Activated T-helper 2 cell treated with anti-CD3 and anti-CD28 coated beads, Interferon-gamma antibody, Interleukin-2, Interleukin-4, amounts not matched to agents 10 μg/mL and 5 μg/mL and 100 μg/mL, durations not matched to agents 14 hours and 24 hours and 36 hours (primary cell): ENCODE measurements around the gene BCL11B. TPM values are rescaled to one million over a fixed set of nuclear protein-coding genes. Genes with fewer than 3 reads are reported as not detected.

Experiments
- DNase-seq: peaks from one replicate; pipeline ENCODE4 v3.0.0; 2021; ENCODE audit warnings: low spot score
- H3K27ac Mint-ChIP-seq: one replicate; pipeline ENCODE4 v1.8.0; 2021; ENCODE audit warnings: mixed read lengths
- H3K27me3 Mint-ChIP-seq: one replicate; pipeline ENCODE4 v1.8.0; 2021; ENCODE audit warnings: low read depth, mixed read lengths
- H3K36me3 Mint-ChIP-seq: one replicate; pipeline ENCODE4 v1.8.0; 2021; ENCODE audit warnings: low read depth, mixed read lengths
- H3K4me1 Mint-ChIP-seq: one replicate; pipeline ENCODE4 v1.8.0; 2021; ENCODE audit warnings: low read depth, mixed read lengths
- H3K4me3 Mint-ChIP-seq: one replicate; pipeline ENCODE4 v1.8.0; 2021; ENCODE audit warnings: low read depth, mild to moderate bottlenecking, moderate library complexity, mixed read lengths
- H3K9me3 Mint-ChIP-seq: one replicate; pipeline ENCODE4 v1.8.0; 2021; ENCODE audit warnings: mixed read lengths
- intact Hi-C: fragments of 100-400 bp; cut with micrococcal nuclease; formaldehyde crosslinking; loops from one replicate; pipeline ENCODE4 v1.15.1; 2023
- total RNA-seq: library from RNA; stranded (reverse); gene quantifications from 2 replicates; pipeline ENCODE4 v1.2.3, GENCODE V29; 2022

The BCL11B gene
- total RNA-seq, 1 donor from 2014 or later, result 34.1 TPM

DNA sequence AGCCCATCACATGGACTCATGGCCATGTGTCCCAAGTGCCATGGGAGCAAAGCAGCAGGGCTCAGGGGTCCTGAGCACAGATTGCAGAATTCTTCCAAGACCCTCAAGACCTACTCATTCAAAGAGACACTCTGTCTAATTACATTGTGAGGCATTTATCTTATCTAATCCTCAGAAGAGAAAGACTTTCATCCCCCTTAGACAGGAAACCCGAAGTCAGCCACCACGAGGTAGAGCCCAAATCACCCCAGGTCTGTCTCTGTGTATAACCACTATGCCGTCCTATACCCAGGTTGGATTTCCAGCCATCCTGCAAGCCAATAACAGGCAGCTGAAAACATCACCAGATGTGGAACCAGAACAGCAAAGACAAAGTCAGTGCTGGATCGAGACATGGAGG, 8.9 kb upstream of the BCL11B start:
- peaks cover 23% of the 10 kb centered on the region for H3K27me3 Mint-ChIP-seq
- no peak for DNase-seq
- H3K36me3 Mint-ChIP-seq, result no peaks in the 10 kb centered on the region
- no peak overlapping the region for H3K27ac Mint-ChIP-seq
- no peaks in the 10 kb centered on the region for H3K9me3 Mint-ChIP-seq
- no peak overlapping the region for H3K4me3 Mint-ChIP-seq
- peaks cover 20% of the 10 kb centered on the region for H3K4me1 Mint-ChIP-seq
- intact Hi-C loops, result no loop called here

- Mint-ChIP-seq H3K4me1 (peaks cover 20% of the 10 kb centered on the region), H3K27ac (no peak overlapping the region), H3K36me3 (no peaks in the 10 kb centered on the region), H3K27me3 (peaks cover 25% of the 10 kb centered on the region), H3K9me3 (no peaks in the 10 kb centered on the region), H3K4me3 (no peak overlapping the region)
- DNase-seq, result no peak
- intact Hi-C loops, result no loop called here
These were observed 8.2 kb upstream of the BCL11B start for GRCh38 chr14:99280066-99280731.

- peaks cover 26% of the 10 kb centered on the region for H3K27me3 Mint-ChIP-seq
- no peaks in the 10 kb centered on the region for H3K36me3 Mint-ChIP-seq
- H3K9me3 Mint-ChIP-seq, result no peaks in the 10 kb centered on the region
- no peak overlapping the region for H3K27ac Mint-ChIP-seq
- peaks cover 26% of the 10 kb centered on the region for H3K4me1 Mint-ChIP-seq
- no peak overlapping the region for H3K4me3 Mint-ChIP-seq
- intact Hi-C loops, result no loop called here
- DNase-seq, result no peak
These were observed 6.8 kb upstream of the BCL11B start for GRCh38 chr14:99278836-99279235.

- H3K4me3 Mint-ChIP-seq, result no peak overlapping the region
These were observed 5.5 kb upstream of the BCL11B start for GRCh38 chr14:99277530-99277929.

DNA sequence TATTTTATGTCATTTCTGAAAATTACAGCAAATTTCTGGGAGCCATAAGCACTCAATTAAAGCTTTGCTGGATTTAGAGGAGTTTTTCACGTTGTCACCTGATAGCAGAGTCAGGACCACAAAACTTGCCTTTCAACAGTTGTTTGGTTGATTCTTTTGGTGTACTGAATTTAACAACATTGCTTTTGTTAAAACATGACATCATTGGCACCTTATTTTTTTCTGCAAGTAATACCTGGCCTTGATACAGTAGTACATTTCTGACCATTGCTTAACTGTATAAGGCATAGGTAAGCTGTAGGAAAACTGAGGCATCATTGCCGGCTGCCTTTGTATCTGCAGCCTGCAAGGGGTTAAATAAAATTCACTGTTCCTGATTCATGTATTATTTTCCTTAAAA, 4.5 kb upstream of the BCL11B start:
- no peak for DNase-seq
- Mint-ChIP-seq H3K4me1 (peaks cover 36% of the 10 kb centered on the region), H3K27ac (no peak overlapping the region), H3K4me3 (no peak overlapping the region), H3K27me3 (peaks cover 26% of the 10 kb centered on the region), H3K36me3 (peaks cover under 1% of the 10 kb centered on the region), H3K9me3 (no peaks in the 10 kb centered on the region)
- intact Hi-C loops, result no loop called here

More at GRCh38 chr14:99277530-99277929, 5.5 kb upstream of the BCL11B start:
- peaks cover 26% of the 10 kb centered on the region for H3K27me3 Mint-ChIP-seq
- intact Hi-C loops, result no loop called here
- no peaks in the 10 kb centered on the region for H3K36me3 Mint-ChIP-seq
- no peak for DNase-seq
- H3K4me1 Mint-ChIP-seq, result peaks cover 33% of the 10 kb centered on the region
- H3K27ac Mint-ChIP-seq, result no peak overlapping the region
- H3K9me3 Mint-ChIP-seq, result no peaks in the 10 kb centered on the region

GRCh38 chr14:99275222-99275584, 3.2 kb upstream of the BCL11B start:
- DNase-seq, result no peak
- intact Hi-C loops, result no loop called here
- Mint-ChIP-seq H3K36me3 (peaks cover 4% of the 10 kb centered on the region), H3K4me1 (peaks cover 28% of the 10 kb centered on the region), H3K4me3 (peak overlapping the region; percentile 94), H3K27me3 (peaks cover 22% of the 10 kb centered on the region), H3K27ac (peak overlapping the region; percentile 96), H3K9me3 (no peaks in the 10 kb centered on the region)

DNA sequence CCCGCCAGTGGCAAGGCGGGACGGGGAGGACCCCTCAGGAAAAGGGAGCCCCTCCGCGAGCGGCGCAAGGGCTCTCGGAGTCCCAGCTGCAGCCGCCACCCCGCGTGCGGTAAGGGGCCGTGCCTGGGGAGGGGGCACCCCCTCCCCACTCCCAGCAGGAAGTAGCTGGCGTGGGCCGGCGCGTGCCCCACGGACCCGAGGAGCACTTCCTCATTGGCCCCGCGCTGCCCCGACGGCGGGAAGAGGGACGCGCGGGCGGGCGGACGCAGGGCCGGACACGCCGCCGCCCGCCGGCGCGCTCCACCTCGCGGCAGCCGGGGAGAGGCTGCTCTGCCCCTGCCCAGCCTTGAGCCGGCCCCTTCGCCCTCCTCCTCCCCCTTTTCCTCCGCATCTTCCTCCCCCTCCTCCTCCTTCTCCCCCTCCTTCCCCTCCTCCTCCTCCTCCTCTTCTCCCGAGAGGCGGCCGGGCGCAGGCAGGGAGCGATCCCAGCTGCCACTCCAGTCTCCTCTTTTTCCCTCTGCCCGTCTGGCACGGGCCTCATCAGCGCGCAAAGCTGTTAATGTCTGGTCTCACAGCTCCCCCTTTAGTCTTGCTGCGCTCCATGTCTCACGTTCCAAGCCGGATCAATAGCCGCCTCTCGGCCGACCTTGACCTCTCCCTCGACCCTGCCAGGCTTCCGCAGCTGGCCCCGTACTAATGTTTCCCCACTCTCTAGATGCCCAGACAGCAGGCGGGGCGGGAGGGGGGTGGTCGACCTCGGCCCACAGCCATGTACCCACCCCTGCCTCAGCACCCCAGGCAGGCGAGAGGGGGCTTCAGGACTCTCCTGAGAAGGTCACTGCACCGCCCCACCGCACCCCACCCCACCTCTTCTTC, 2.6 kb upstream of the BCL11B start:
- intact Hi-C loops, result loop anchor here (5.0 kb wide), 4 partner anchors 793 to 1567 kb away; partner anchors contain the start of gene EVL
- peaks cover 28% of the 10 kb centered on the region for H3K4me1 Mint-ChIP-seq

GRCh38 chr14:99273766-99274345, 1.9 kb upstream of the BCL11B start:
- H3K27me3 Mint-ChIP-seq, result peaks cover 22% of the 10 kb centered on the region
- peaks cover 12% of the 10 kb centered on the region for H3K36me3 Mint-ChIP-seq
- intact Hi-C loops, result loop anchor here (2.0 to 5.0 kb wide), 7 partner anchors 793 to 1567 kb away; partner anchors contain the start of gene EVL
- peak overlapping the region; percentile 85 for H3K27ac Mint-ChIP-seq
- peaks cover 29% of the 10 kb centered on the region for H3K4me1 Mint-ChIP-seq
- H3K4me3 Mint-ChIP-seq, result peak overlapping the region; percentile 80
- DNase-seq, result no peak
- no peaks in the 10 kb centered on the region for H3K9me3 Mint-ChIP-seq

More for the DNA sequence above, 2.6 kb upstream of the BCL11B start:
- H3K27ac Mint-ChIP-seq, result peak overlapping the region; percentile 96
- no peaks in the 10 kb centered on the region for H3K9me3 Mint-ChIP-seq
- peaks cover 8% of the 10 kb centered on the region for H3K36me3 Mint-ChIP-seq
- H3K27me3 Mint-ChIP-seq, result peaks cover 22% of the 10 kb centered on the region
- peak overlapping the region; percentile 94 for H3K4me3 Mint-ChIP-seq
- no peak for DNase-seq

DNA sequence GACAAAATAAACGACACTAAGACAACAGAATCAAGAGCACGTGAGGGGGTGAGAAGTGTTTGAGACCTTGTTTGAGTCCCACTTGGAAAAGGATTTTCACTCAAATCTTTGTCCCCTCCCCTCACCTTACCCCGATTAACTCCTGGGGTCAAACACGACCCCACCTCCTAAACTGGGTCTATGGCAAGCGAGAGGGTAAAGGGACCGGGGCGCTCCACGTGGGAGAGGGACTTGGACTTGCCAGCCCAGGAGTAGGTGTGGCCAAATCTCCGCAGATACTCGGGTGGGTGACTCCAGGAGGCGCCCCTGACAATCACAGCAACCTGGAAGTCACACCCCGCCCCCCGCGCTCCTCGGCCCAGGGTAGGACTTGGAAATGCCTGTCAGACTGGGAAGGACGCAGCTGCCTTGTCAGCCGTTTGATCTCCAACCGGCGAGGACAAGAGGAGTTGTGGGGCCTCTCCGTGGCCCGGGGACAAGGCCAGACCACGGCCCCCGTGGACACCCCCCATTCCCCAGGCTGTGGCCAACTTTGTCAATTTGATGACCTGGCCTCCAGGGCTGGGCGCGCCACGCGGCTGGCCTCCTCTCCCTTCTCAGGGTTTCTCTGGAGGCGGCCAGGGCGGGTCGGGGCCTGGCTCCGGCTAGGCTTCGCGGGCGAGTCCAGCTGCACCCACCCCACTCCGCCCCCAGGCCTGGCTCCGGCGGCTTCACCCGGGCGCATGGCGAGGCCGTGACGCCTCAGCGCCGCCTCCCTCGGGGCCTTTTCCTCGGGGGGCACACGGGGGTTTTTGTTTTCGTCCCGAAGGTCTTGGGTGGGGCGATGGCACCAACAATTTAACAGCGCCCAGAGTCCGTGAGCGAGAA, 1.1 kb upstream of the BCL11B start:
- Mint-ChIP-seq H3K27ac (peak overlapping the region; percentile 94), H3K36me3 (peaks cover 17% of the 10 kb centered on the region), H3K9me3 (no peaks in the 10 kb centered on the region), H3K27me3 (peaks cover 16% of the 10 kb centered on the region), H3K4me3 (peak overlapping the region; percentile 93), H3K4me1 (peaks cover 33% of the 10 kb centered on the region)
- no peak for DNase-seq
- intact Hi-C loops, result loop anchor here (1.0 to 5.0 kb wide), 8 partner anchors 11 to 1566 kb away; partner anchors contain the start of gene EVL

- Mint-ChIP-seq H3K36me3 (peaks cover 21% of the 10 kb centered on the region), H3K27ac (peak overlapping the region; percentile 94), H3K9me3 (no peaks in the 10 kb centered on the region), H3K4me3 (peak overlapping the region; percentile 93), H3K27me3 (peaks cover 14% of the 10 kb centered on the region), H3K4me1 (peaks cover 37% of the 10 kb centered on the region)
- DNase-seq, result no peak
- intact Hi-C loops, result loop anchor here (1.0 to 5.0 kb wide), 8 partner anchors 10 to 1565 kb away; partner anchors contain the start of gene EVL
These were observed 568 bp upstream of the BCL11B start for GRCh38 chr14:99272632-99272898.

GRCh38 chr14:99271221-99271941, 616 bp downstream of the BCL11B start:
- DNase-seq, result no peak
- peaks cover 10% of the 10 kb centered on the region for H3K27me3 Mint-ChIP-seq
- no peaks in the 10 kb centered on the region for H3K9me3 Mint-ChIP-seq
- H3K36me3 Mint-ChIP-seq, result peaks cover 27% of the 10 kb centered on the region
- H3K4me3 Mint-ChIP-seq, result peak overlapping the region; percentile 93
- H3K27ac Mint-ChIP-seq, result peak overlapping the region; percentile 94
- peaks cover 39% of the 10 kb centered on the region for H3K4me1 Mint-ChIP-seq
- intact Hi-C loops, result loop anchor here (5.0 kb wide), 4 partner anchors 796 to 1564 kb away; partner anchors contain the start of gene EVL
